Measurements from ENCODE around the gene CCDC107.

The CCDC107 gene

DNA sequence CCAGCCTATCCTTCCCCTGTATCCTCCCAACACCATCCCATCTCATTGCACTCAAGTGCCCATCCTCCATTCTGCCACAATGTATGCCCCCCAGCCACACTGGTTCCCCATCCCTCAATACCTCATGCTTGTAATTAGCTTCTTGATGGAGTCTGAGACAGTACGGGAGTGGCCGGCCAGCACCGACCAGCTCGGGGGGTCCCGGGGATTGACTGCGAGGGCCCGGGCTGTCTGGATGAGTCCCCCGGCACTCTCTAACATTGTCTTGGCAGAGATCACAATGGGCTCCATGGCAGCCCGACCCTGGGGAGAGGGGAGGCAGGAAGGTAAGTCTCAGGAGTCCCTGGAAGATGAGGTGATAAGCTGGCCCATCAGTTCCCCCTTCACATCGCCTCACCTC is 48.9 kb downstream of the CCDC107 start:
- DNase-seq, result no peak

DNA sequence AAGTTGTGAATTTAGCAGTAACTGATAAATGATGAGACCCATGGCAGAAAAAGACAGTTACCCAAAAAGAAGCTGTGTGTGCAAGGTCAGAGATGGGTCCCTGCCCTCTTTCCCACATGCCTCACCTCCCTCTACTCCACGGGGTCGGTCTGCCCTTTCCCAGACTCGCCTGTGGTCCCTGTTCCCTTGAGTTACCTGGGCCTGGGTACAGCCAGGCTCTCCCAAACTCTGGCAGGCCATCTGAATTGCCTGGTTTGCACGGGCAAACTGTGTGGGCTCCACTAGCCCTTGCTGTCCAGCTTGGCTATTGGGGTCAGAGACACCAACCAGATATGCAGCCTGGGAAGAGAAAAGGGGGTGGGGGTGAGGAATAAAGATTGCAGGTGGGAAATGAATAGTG is 50.1 kb downstream of the CCDC107 start:
- DNase-seq, result no peak

DNA sequence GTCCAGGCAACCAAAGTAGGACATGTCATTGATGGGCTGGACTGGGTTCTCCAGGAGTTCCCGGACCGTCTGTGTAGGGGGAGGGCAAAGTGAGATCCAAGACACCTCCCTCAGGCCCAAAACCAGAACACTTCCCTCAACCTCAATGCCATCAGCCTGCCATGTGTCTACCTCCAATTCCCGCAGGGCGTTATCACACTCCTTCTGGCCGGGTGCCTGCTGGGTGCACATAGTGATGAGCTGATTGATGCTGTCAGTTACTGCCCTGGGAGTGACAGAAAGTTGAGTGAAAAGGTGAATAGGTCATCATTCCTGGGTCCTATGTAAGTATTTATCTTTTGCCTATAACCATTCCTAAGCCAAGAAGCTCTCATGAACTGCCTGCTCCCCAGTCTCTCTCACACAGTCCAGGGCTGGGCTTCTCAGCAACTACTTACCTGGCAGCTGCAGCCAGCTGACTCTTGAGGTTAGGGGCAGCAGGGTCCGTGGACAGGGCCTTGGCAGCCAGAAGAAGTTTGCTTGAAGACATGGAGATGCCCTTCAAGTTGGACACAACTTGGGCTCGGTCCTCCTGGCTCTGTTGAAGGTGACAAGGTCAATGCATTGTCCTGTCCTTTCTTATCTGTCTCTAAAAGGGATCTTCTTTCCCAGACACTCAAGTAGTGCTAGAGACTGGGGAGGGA is 52.9 kb downstream of the CCDC107 start:
- DNase-seq, result no peak
